Renal cortex interstitium (tissue), 11 donors: Measurements from ENCODE around the gene BRD2. TPM values are rescaled to one million over a fixed set of nuclear protein-coding genes. Genes with fewer than 3 reads are reported as not detected.

Experiments
- DNase-seq, 11 donors: peaks; one replicate each; pipeline ENCODE4 v3.0.0-alpha.2; 2013; ENCODE audit warnings: low read depth in 9 of 11, low spot score in 4 of 11; ENCODE audit errors: extremely low read depth in 1 of 11
- polyA plus RNA-seq, 3 donors: library from polyadenylated mRNA; unstranded; fragments of 120-200 nt; gene quantifications; one replicate each; pipeline ENCODE4 v1.2.1, GENCODE V29; 2013; ENCODE audit not compliant: insufficient read length in 3 of 3

BRD2 gene
- polyA plus RNA-seq, 3 donors, result 298 to 338 (median 312) TPM

GRCh38 chr6:32967151-32968091, 973 bp upstream of the BRD2 start:
- peak in 1 of 11 donors; percentile 34 for DNase-seq

DNA sequence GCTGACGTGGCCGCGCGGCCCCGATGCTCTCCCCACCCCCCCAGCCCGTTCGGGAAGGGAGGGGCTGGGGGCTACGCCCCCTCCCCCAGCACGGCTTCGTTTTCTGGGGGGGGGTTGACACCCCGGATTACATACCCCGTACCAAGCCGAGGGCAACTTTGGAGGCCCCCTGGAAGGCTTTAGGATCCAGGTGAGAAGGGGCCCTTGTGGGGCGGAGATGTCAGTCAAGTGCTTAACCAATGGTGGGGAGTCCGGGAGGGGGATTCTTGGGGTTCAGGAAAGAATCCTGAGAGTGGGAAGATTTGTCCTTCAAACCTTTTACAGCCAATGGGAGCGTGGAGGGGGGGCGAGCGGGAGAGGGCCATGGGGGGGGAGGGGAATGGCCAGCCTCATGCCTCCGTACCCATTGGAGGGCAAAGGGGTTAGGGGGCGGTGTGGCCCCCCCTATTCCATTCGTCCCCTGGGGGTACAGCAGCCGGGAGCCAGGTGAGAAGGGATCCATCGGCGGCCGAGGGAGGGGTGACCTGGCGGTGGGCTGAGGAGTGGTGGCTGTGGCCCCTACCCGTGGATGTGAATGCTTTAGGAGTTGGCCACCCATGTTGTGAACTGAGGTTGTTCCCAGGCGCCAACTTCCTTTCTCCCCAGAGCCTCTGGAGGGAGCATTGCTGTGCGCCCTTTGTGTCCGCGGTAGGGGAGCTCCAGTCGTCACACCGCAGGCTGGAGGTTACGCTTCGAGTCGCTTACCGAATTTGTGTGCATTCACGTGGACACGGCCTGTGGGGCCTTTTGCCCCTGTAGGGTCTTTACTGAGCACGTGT, 682 bp downstream of the BRD2 start:
- DNase-seq, result peak in 6 of 11 donors; percentile 51 to 80 (median 68)

GRCh38 chr6:32969685-32970412, 1.5 kb downstream of the BRD2 start:
- peak in 10 of 11 donors; percentile 75 to 91 (median 88) for DNase-seq

GRCh38 chr6:32970413-32971241, 2.2 kb downstream of the BRD2 start:
- peak in 9 of 11 donors; percentile 56 to 89 (median 82) for DNase-seq

GRCh38 chr6:32971242-32971580, 2.8 kb downstream of the BRD2 start:
- DNase-seq, result no peak

DNA sequence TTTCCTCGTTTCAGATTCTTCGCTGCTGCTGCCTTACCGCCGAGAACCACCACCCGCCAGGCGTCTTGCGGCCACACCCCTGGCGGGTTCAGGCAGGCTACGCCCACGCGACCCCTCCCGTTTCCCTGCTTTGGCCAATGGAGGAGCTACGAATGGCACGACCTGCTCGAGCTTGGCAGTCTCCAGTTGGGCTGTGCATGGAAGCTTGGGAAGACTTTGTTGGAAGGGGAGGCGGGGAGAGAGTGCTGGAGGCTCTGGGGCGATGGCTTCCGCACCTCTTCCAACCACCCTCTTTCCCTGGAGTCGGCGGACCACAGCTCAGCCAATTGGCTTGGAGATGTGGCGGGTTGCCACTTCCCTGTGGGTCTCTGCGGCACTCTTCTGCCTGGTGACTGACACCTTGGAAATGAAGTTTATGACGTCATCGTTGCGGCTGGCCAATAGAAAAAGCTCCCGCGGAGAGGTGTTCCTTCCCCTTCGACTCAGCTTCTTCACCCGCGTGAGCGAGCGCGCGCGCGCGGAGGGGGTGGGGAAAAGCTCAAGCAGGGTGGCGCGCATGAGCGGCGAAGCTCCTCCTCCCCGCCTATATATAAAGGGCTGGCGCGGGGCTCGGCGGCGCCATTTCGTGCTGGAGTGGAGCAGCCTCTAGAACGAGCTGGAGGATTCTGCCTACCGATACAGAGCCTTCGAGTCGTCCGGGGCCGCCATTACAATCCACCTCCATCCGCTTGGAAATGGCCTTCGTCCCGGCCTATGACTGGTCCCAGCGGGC, 3.4 kb downstream of the BRD2 start:
- peak; percentile 100 for DNase-seq

- no peak for DNase-seq
Measured at GRCh38 chr6:32972353-32973143, 4.2 kb downstream of the BRD2 start.

DNA sequence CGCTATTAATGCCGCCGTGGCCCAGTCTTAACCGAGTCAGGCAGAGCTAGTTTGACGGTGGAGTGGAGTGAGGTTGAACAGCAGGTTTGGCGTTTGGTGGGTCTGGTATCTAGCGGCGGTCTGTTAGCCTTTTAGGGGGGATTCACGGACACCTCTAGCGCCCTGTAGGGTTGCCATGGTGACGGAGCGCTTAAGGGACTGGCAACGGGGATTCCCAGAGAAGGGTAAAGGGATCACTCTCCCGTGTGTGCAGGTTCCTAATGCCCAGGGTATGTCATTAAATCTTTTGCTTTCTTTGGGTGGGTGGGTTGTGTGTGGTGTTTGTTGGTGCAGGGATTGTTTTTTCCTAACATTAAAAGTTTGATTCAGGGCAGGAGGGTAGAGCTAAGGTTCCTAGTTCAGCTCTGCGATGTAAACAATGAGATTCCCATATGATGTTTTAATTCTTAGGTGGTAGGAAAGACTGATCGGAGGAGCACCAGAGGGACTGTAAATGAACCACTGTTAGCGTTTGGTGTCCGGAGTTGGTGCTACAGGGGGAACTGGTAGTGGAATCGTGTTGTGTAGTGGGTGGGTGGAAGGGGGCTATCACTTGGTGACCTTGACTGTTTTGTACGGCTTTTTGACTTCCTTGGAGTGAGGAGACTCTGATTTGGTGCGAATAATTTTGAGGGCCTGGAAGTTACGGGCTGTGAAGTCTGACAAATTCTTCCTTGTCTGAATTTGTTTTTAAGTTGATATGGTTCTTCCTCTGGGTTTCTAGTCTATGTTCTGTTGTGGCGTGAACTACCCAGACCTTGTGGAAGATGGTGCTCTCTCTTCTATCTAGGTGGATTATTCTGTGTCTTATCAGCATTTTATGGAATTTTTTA, 5.0 kb downstream of the BRD2 start:
- DNase-seq, result peak in 3 of 11 donors; percentile 29 to 49 (median 36)

DNA sequence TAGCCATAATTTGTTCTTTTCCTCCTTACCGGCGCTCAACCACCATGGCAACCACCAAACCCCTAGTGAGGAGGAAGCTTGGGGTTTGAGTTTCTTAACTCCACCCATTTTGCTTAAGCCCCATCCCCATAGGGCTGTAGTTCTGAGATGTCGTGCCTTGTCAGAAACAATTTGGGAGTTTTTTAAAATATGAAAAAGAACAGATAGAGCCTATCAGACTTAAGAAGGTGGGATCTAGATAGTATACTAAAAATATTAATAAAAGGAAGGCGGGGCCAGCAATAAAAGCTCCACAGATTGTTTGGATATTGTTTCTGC, 5.6 kb downstream of the BRD2 start:
- peak in 1 of 11 donors; percentile 39 for DNase-seq

- DNase-seq, result no peak
Measured at GRCh38 chr6:32974541-32975308, 6.3 kb downstream of the BRD2 start.

DNA sequence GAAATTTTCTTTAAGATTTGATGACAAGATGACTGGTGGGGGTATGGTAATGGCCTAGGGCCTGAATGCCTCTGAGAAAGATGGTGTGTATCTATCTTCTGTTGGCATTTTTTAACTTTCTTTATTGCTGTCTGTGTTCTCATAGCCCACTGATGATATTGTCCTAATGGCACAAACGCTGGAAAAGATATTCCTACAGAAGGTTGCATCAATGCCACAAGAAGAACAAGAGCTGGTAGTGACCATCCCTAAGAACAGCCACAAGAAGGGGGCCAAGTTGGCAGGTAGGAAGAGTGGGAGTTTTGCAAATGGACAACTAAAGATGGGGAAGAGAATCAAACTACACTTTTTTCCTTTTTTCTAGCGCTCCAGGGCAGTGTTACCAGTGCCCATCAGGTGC, 7.5 kb downstream of the BRD2 start:
- no peak for DNase-seq

DNA sequence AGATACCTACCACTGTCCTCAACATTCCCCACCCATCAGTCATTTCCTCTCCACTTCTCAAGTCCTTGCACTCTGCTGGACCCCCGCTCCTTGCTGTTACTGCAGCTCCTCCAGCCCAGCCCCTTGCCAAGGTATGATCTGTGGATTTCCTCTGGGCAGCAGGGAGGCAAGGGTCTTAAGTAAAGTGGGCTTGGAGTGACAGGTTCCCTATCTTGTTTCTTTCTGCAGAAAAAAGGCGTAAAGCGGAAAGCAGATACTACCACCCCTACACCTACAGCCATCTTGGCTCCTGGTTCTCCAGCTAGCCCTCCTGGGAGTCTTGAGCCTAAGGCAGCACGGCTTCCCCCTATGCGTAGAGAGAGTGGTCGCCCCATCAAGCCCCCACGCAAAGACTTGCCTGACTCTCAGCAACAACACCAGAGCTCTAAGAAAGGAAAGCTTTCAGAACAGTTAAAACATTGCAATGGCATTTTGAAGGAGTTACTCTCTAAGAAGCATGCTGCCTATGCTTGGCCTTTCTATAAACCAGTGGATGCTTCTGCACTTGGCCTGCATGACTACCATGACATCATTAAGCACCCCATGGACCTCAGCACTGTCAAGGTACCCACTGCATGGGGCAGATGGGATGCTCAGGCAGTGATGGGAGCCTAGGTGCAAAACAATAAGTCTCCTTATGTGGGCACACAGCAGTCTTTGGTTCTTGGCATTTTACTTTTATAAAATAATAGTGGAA, 8.1 kb downstream of the BRD2 start:
- no peak for DNase-seq

- no peak for DNase-seq
Measured at GRCh38 chr6:32977272-32977952, 9.0 kb downstream of the BRD2 start.

DNA sequence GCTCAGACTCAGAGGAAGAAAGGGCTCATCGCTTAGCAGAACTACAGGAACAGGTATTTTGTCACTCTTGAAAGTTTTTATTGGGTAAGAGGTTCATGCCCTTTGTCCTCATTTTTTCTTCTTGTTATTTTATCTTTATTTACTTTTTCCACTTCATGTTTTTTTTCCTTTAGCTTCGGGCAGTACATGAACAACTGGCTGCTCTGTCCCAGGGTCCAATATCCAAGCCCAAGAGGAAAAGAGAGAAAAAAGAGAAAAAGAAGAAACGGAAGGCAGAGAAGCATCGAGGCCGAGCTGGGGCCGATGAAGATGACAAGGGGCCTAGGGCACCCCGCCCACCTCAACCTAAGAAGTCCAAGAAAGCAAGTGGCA, 9.5 kb downstream of the BRD2 start:
- no peak for DNase-seq
